Measurements from ENCODE around the gene FANCG.

FANCG gene

DNA sequence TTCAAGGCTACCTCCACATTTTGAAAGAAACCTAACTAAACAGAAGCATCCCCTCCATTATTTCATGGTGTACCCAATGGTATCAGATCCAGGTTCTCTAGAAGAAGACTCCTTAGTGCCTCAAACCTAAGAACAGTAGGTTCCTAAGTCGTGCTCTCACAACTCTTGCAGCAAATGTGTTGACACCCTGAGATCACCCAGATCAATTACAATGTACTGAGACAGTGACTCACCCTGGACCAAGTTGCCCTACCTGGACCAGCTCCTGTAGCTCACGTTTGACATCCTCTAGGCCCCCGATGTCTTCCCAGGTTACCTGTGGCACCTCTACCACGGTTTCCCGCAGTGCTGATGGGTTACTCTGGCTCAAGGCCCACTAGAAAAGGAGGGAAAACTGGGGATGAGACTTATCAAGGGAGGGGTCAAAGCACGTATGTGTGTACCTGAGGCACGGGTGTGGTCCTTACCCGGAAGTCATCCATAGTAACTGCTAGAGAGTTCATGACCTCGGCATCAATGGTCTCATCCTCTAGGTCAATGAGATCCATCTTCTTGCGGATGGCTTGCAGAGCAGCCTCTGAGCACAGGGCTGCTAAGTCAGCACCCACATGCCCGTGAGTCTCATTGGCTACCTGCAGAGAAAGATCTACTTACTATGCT lies 19.1 kb downstream of the FANCG start:
- DNase-seq (ENCODE audit: low read depth), result no peak

DNA sequence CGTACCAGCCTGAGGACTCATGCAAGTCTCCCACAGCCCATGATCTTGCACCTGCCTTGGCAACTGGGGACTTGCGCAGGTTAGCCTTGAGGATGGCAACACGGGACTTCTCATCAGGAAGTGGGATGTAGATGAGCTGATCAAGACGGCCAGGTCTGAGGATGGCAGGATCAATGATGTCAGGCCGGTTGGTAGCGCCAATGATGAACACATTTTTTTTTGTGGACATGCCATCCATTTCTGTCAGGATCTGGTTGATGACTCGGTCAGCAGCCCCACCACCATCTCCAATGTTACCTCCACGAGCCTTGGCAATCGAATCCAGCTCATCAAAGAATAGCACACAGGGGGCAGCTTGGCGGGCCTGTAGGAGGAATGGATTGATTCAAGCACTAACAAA lies 20.3 kb downstream of the FANCG start:
- no peak for DNase-seq (ENCODE audit: low read depth)

DNA sequence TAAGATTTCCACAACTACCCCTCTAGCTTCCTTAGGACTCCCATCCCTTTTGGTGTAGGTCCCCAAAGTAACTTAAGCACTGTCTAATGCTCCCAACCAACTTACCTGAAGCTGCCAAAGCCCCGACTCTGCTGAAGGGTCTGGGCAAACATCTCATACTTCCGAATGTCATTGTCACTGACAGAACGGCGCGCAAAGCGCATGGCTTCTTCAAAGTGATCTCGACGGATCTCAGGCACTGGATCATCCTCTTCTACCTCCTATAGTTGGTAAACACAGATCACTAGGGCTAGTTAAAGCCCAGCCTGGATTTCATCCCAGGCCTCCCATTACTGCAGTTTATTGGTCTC lies 22.5 kb downstream of the FANCG start:
- DNase-seq (ENCODE audit: low read depth), result no peak

DNA sequence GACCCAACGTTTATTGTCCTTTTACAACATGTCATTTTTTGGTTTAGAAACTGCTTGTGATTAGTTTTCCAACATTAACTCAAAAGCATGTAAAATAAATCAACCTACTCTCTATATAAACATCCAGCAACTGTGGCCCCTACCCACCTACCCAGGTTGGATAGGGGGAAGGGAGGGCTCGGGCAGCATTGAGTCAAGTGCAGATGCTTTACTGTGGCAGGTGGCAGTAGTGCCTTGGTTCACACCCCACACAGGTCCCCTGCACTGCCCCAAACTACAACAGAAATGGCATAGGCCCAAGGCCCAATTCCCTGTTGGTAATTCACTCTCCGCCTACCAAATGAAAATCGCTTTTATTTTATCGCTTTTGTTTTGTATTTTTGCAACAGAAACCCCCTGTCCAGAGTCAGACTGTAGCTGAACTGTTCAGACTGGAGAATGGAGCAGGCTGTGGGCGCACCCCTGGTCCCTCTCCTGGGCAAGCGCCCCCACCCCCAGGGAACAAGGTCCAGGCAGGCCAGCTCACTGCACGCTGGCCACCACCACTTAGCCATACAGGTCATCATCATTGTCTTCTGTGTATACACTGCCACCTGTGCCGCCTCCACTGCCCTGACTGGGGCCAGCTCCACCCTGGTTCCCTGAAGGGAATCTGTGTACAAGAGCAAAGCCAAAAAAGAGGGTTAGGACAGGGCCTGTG lies 23.0 kb downstream of the FANCG start:
- no peak for DNase-seq (ENCODE audit: low read depth)

DNA sequence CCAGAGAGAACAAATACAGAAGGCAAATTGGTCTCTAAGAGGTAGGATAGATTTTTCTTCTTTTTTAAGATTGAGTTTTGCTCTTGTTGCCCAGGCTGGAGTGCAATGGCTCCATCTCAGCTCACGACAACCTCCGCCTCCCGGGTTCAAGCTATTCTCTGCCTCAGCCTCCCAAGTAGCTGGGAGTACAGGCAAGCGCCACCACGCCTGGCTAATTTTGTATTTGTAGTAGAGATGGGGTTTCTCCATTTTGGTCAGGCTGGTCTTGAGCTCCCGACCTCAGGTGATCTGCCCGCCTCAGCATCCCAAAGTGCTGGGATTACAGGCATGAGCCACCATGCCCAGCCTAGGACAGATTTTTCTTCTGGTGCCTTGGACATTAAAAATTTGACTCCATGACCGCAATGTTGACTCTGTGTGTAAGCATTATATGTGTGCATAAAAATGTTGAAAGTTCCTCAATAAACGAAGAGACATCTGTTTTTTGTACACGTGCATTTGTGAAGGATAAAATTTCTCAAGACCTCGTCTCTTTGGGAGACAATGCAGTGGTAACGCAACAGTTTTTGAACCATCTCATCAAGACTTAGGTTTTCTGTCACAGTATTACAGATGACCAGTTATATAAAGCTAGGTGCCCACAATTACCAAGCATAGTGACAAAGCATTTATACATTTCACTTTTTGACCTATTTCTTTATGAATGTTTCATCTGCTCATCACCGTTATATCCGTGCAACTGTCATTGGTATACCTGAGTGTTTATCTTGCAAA lies 24.7 kb downstream of the FANCG start:
- no peak for DNase-seq (ENCODE audit: low read depth)

DNA sequence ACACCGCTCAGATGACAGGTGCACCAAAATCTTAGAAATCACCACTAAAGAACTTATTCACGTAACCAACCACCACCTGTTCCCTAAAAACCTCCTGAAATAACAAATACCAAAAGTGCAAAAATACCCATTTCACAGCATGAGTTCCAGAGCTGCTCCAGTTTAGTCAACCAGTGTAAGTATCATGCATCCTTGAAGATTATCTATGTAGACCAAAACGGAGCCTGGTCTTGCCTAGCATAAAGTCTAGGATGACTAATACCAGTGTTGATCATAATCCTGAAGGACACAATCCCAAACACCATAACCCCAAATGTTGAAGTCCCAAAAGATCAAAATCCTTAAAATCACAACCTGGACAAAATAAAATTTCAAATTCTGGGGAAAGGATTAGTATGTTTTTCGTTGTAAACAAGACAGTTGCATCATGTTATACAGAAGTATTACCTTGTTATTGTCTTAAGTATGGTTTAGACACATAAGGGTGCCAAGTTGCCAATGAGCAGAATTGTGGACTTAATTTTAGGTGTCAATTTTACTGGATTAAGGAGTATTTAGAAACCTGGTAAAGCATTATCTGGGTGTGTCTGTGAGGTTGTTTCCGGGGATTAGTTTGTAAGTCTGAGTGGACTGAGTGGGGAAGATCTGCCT lies 25.4 kb downstream of the FANCG start:
- no peak for DNase-seq (ENCODE audit: low read depth)

DNA sequence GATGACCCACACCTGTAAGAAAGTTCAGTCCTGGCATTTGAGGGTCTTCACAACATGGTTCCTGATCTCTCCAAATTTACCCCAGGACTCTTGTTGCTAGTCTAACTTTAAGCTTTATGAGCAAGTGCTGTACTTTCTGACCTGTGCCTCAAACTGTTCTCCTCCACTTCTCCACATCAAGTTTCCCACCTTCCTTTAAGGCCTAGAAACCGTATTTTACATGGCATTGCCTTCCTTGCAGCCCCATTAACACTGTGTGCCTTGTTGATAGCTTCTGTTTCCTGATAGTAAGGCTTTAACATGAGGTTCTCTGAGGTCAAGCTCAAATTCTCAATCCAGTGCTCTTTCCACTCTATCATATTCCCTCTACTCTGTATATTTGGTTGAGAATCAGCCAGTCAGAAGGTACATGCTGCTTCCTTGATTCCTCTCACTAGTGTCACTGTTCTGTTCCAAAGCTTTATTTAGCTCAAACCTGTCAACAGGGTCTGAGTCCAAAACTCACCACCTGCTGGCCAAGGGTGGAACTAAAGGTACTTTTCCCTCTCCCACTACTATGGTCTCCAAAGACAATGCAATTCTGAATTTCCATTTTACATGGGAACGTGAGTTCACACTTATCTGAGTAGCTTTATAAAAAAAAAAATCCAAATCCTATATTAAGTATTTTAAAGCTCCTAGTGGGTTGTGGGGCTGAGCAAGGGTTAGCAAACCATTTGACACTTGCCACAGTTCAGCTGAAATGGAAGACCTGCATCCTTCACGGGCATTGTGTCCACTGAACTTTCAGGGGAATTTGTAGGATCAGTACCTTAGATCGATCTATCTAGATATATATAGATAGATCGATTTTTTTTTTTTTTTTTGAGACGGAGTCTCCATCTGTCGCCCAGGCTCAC lies 28.4 kb downstream of the FANCG start:
- DNase-seq (ENCODE audit: low read depth), result no peak

DNA sequence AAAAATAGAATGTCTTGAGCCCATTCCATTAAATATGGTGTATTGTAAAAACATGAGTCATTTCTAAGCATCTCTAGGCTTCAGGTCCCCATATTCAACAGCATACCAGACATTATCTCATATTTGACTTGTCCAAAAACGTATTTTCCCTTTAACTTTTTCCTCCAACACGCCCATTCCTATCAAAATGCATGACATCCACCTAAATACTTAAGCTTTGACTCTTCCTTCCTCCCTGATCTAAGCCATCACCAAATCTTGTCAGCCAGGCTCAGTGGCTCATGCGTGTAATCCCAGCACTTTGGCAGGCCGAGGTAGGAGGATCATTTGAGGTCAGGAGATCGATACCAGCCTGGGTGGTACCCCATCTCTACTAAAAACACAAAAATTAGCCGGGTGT lies 31.2 kb downstream of the FANCG start:
- DNase-seq (ENCODE audit: low read depth), result no peak

DNA sequence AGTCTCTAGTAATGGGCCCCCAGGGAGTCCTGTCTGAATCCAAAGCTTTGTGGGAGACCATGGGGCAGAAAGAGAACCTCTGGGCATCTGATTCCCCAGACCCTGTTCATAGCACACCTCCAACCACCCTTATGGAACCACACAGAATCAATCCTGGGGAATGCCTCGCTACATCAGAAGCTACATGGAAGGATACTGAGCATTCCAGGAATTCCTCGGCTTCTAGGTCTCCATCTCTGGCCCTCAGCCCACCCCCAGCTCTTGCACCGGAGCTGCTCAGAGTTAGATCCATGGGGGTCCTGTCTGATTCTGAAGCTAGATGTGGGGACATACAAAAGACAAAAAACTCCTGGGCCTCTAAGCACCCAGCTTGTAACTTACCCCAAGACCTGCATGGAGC lies 35.7 kb downstream of the FANCG start:
- DNase-seq (ENCODE audit: low read depth), result no peak

DNA sequence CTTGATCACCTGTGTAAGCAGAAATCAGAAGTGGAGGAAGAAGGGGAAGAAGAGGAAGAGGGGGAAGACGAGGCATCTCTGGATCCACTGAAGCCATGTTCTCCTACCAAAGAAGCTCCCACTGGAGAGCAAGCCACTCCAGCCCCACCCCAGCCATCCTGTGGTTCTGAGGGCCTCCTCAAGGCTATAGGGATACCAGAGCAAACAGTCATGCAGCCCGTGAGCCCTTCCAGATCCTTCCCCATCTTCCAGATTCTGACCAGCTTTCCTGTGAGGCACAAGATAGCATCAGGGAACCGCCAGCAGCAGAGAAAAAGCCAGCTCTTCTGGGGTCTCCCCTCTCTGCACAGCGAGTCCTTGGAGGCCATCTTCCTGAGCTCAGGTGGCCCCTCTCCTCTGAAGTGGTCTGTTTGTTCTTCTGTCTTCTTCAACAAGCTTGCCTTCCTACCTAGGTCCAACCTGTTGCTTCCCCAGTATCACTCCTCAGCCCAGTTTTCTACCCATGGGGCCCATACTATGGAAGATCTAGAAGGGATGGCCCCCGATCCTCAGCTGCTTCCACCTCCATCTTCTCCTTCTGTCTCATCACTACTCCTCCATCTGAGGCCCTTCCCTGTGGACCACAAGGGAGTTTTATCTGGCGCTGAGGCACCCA lies 36.7 kb downstream of the FANCG start:
- DNase-seq (ENCODE audit: low read depth), result no peak

DNA sequence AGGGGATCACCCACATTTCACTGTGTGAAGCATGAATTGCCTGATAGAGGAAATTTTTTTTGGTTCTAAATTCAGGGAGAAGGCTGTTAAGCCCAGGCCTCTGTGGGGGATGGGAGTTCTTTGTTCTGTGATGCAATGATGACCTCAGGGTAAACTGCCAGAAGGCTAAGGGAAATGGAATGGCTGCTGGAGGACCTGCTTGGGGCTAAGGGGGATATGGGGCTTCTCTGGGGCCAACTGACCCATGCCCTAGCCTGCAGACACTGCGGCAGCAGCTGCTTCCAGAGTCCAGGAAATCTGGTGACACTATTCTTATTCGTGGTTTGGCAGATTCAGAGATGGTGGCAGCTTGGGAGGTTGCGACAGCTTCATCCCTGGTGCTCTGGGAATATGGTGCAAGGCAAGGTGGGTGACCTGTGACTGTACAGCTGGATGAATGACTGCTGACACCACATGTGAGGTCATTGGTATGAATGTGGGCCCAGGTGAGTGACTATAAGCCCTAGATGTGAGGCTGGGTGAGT lies 37.6 kb downstream of the FANCG start:
- no peak for DNase-seq (ENCODE audit: low read depth)

DNA sequence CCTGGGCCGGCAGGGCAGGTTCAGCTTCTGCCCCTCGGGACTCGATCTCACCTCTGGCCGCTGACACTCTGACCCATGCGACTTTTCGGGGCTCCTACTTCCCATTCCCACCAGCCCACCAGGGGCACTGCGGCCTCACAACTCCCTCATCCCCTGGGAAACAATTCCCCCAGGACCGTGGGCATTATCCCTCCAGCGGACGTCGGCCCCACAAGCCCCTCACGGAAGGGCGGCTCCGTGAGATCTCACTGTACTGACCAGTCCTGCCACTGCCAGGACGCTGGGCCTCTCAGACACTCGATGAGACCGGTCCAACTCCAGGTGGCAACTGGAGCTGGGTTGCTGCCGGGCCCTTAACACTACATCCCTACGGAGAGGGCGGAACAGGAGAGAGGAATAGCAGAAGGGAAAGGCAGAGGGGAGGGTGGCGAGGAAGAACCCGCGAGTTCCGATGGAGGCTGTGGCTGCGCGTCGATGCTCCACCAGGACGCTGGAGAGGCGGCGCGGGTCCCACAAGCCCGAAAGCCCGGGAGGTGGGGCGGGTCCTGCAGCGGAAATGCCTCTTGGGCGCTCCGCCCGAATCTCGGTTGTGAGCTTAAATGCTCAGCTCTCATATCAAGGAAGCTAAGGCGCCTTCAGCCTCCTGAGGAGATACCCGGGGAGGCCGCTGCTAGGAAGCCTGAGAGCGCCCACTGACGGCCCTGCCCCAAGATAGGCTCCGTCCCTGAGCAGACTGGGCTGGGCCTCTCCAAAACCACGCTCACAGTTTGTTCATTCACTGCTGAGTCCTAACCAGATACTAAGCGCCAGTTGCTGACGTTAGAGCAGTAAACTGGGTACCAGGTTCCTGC lies 43.7 kb downstream of the FANCG start:
- DNase-seq (ENCODE audit: low read depth), result no peak

DNA sequence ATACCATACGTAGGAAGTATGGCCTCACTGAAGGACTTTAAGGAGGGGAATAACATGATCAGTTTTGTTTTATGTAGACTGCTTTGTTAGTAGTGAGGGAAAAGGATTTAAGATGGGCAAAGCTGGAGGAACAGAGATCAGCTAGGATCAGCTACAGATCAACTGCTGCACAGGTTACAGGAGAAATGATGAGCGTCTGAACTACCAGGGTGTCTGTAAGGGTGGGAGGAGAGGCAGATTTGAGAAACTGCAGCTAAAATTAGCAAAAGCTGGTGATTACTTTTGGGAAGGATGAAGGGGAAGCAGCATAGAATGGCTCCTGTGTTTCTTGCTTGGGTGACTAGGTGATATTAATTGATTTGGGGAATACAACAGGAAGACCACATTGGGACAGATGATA lies 46.6 kb downstream of the FANCG start:
- no peak for DNase-seq (ENCODE audit: low read depth)

DNA sequence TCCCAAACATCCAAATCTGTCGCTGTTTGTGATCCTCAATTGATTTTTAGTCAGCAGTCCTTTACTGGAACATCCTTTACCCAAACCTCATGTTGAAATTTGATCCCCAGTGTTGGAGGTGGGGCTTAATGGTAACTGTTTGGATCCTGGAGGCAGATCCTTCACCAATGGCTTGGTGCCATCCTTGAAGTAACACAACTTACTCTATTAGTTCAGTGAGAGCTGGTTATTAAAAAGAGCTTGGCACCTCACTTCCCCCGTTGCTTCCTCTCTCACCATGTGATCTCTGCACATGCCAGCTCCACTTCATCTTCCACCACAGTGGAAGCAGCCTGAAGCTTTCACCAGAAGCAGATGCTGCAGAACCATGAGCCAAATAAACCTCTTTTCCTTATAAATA lies 49.9 kb downstream of the FANCG start:
- no peak for DNase-seq (ENCODE audit: low read depth)

DNA sequence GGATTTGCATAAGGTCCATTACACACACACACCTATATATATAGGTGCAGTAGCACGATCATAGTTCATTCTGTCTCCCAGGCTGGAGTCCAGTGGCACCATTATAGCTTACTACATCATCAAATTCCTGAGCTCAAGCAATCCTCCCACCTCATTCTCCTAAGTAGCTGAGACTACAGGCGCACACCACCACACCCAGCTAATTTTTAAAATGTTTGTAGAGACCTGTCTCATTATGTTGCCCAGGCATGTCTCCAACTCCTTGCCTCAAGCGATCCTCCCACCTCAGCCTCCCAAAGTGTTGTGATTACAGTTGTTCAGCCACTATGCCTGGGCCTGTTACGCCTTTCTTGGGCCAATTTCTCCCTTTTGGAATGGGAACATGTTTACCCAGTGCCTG lies 50.5 kb downstream of the FANCG start:
- DNase-seq (ENCODE audit: low read depth), result no peak

DNA sequence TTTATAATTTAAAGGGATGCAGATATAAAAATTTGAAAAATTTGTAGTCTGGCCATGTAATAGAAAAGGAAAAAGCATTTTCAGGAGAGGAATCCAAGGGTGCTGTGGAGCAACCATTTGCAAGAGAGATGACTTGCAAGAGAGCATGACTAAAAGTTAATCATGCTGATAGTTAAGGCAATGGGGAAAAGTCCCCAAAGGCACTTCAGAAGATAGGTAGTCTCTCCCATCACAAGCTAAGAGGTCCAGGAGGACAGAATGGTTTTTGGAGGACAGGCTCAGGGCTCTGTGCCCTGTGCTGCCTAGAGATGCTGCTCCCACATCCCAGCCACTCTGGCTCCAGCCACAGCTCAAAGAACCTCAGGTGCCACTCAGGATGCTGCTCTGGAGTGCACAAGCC lies 51.4 kb downstream of the FANCG start:
- no peak for DNase-seq (ENCODE audit: low read depth)

DNA sequence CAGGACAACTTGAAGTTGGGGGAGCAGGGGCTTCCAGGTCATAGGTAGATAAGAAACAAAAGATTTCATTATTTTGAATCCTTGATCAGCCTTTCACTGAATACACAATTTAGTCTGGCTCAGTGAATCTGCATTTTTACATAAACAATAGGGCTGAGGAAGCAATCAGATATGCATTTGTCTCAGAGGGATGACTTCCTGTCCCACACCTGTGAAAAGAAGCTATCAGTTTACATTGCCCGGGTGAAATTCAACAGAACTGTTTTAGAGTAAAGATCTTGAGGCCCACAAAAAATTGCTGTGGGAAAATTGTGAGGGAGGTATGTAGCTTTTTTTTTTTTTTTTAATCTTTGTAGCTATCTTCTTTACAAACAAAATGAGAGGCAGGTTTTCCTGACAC lies 51.9 kb downstream of the FANCG start:
- DNase-seq (ENCODE audit: low read depth), result no peak

DNA sequence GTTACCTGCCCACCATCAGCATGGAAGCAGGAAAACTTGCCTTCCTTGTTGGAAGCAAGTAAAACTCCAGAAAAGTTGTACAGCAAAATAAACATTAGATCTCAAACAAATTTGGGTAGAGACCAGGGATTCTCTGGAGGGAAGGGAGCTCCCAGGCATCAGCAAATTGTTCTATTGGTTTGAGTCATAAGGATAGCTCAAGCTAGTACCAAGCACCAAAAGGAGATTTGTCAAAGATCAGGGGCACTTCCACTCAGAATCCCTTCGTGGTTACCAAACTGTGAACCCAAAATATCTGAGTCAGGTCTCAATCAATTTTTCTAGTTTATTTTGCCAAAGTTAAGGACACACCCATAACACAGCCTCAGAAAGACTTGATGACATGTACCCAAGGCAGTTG lies 52.4 kb downstream of the FANCG start:
- no peak for DNase-seq (ENCODE audit: low read depth)

DNA sequence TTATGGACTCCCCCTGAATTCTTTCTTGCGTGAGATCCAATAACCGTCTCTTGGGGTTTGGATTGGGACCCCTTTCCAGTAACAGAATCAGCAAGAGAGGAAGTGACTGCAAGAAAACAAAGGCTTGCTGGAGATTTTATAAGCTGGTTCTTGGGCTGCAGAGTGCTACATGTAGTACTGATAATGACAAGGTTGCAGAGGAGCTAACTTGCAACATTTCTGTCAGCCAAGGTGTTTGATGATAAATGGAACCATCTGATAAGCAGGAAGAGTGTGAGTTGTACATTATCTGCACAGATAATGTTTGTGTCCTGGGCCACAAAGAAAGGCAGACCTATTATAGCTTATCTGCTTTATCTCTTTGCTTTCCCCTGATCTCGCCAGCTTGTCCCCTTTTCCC lies 53.1 kb downstream of the FANCG start:
- no peak for DNase-seq (ENCODE audit: low read depth)

Data from T-helper 22 cell (primary cell).